Measurements from ENCODE around the gene CMTM6.
"Not testable (repeated sequence)": the region's sequence is repeated elsewhere in the genome, so short reads cannot be mapped to it uniquely, and the experiment has no call there.

The CMTM6 gene

GRCh38 chr3:32499585-32499984 is 3.1 kb downstream of the CMTM6 start:
- DNase-seq (ENCODE audit: low spot score): no peak

- no peak for DNase-seq (ENCODE audit: low spot score)
These were observed 3.7 kb downstream of the CMTM6 start for GRCh38 chr3:32498992-32499391.

- DNase-seq (ENCODE audit: low spot score): no peak
These were observed 4.4 kb downstream of the CMTM6 start for GRCh38 chr3:32498252-32498651.

GRCh38 chr3:32495609-32496008 is 7.0 kb downstream of the CMTM6 start:
- DNase-seq (ENCODE audit: low spot score): no peak

- DNase-seq (ENCODE audit: low spot score): no peak
These were observed 7.6 kb downstream of the CMTM6 start for GRCh38 chr3:32495085-32495484.

GRCh38 chr3:32493437-32494414 is 8.9 kb downstream of the CMTM6 start:
- DNase-seq (ENCODE audit: low spot score): no peak

GRCh38 chr3:32492684-32493436 is 9.8 kb downstream of the CMTM6 start:
- DNase-seq (ENCODE audit: low spot score): no peak

GRCh38 chr3:32488474-32489008 is 14.1 kb downstream of the CMTM6 start:
- DNase-seq (ENCODE audit: low spot score): no peak

- DNase-seq (ENCODE audit: low spot score): no peak
These were observed 14.7 kb downstream of the CMTM6 start for GRCh38 chr3:32487781-32488473.

GRCh38 chr3:32484436-32484835 is 18.2 kb downstream of the CMTM6 start:
- DNase-seq (ENCODE audit: low spot score): peak; percentile 52

GRCh38 chr3:32483772-32484171 is 18.9 kb downstream of the CMTM6 start:
- no peak for DNase-seq (ENCODE audit: low spot score)

- no peak for DNase-seq (ENCODE audit: low spot score)
These were observed 20.0 kb downstream of the CMTM6 start for GRCh38 chr3:32482693-32483092.

GRCh38 chr3:32481791-32482631 is 20.6 kb downstream of the CMTM6 start:
- DNase-seq (ENCODE audit: low spot score): no peak

GRCh38 chr3:32480604-32481003 is 22.0 kb downstream of the CMTM6 start:
- DNase-seq (ENCODE audit: low spot score): no peak

GRCh38 chr3:32474201-32474600 is 28.5 kb downstream of the CMTM6 start:
- no peak for DNase-seq (ENCODE audit: low spot score)

- not testable (repeated sequence) for DNase-seq (ENCODE audit: low spot score)
These were observed 30.5 kb downstream of the CMTM6 start for GRCh38 chr3:32472151-32472550.

GRCh38 chr3:32471246-32471645 is 31.4 kb downstream of the CMTM6 start:
- DNase-seq (ENCODE audit: low spot score): no peak

- DNase-seq (ENCODE audit: low spot score): no peak
These were observed 32.3 kb downstream of the CMTM6 start for GRCh38 chr3:32470362-32470761.

GRCh38 chr3:32469151-32469874 is 33.3 kb downstream of the CMTM6 start:
- DNase-seq (ENCODE audit: low spot score): no peak

GRCh38 chr3:32467333-32468070 is 35.1 kb downstream of the CMTM6 start:
- DNase-seq (ENCODE audit: low spot score): peak; percentile 73
